Measurements from ENCODE around the gene CBFA2T2.

CBFA2T2 gene

DNA sequence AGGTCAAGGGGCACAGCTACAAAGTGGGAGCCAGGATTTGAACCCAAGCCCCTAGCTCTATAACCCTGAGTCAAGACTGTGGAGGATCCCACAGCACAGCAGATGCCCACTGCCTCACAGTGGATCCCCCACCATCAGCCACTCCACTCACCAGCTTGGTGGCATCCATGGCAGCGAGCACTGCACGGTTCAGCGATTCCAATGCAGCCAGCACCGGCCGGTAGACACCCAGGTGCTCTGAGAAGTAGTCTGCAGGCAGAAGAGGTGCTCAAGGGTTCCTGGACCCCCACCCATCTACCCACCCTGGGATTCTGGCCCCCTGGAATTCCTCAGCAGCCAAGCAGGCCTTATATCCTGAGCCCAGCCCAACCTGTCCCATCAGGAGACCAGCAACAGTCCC is 179.3 kb downstream of the CBFA2T2 start:
- TF ChIP-seq CTCF (IDR thresholded peaks at IDR 0.05; ENCODE audit: borderline replicate concordance, insufficient read depth, low read depth, low read length) = no peak
- H3K4me3 ChIP-seq (ENCODE audit: low read depth, low read length) = no peak overlapping the region

- no peak overlapping the region for H3K4me3 ChIP-seq (ENCODE audit: low read depth, low read length)
- no peak for TF ChIP-seq CTCF (IDR thresholded peaks at IDR 0.05; ENCODE audit: borderline replicate concordance, insufficient read depth, low read depth, low read length)
These were observed 180.2 kb downstream of the CBFA2T2 start for GRCh38 chr20:33669873-33670640.

DNA sequence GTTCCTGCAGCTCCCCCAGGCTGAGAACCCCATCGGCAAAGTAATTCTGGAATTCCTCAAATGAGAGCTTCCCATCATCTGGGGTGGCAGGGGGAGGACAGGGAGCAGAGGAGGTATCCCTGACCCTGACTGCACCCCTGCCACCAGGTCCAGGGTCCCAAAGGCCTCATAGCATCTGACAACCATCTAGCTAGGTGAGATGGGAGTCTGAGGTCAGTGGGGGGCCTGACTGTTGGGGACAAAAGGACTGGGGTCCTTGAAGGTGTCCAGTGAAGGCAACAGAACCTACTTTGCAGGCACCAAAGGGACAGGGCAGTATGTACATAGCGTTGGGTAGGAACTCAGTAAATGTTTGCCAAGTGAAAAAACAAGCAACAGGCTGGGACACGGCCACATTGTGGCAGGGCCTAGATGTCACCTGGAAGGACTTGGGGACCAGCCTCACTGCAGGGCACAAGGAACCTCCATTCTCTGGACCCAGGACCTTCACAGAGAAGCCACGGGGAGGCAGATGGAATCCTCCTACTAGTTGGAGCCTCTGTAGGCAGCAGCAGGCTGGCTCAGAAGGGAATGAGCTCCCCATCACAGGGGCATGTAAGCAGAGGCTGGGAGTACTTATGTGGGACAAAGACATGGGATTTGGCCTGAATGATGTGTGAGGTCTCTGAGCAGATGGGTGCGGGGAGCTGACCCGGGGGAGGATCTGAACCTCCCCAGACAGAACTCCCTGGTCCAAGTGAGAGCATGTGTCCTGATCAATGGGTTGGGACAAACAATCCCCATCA is 181.0 kb downstream of the CBFA2T2 start:
- no peak overlapping the region for H3K4me3 ChIP-seq (ENCODE audit: low read depth, low read length)
- TF ChIP-seq CTCF (IDR thresholded peaks at IDR 0.05; ENCODE audit: borderline replicate concordance, insufficient read depth, low read depth, low read length) = no peak

DNA sequence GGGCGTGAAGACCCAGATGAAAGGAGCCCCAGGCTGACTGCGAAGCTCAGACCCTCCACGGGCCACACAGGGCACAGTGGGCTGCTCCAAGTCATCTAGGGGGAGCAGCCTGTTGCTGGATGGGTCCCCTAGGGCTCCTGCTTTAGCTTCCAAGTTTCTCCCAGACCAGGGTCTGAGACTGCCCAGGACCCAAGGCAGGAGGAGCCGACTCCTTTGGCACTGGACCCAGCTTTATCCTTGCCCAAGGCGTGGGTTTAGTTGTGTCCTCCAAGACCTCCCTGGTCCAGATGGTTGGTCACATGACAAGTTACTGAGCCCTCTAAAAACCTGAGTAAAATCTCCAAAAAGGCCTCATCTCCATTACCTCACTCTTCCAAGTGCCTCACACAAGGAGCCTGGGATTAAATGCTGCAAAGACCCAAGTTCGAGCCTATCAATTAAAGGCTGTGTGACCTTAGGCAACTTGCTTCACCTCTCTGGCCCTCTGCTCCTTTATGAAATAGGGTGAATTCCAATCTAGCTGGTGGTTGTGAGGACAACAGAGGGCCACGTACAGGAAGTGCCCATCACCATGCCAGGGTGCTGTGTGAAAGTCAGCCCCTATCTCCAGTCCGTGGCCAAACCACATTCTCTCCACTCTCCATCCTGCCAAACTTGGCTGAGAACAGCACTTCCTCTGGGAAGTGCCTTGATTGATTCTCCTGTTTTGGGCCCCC is 181.8 kb downstream of the CBFA2T2 start:
- no peak overlapping the region for H3K4me3 ChIP-seq (ENCODE audit: low read depth, low read length)
- TF ChIP-seq CTCF (IDR thresholded peaks at IDR 0.05; ENCODE audit: borderline replicate concordance, insufficient read depth, low read depth, low read length) = no peak

- H3K4me3 ChIP-seq (ENCODE audit: low read depth, low read length) = no peak overlapping the region
- TF ChIP-seq CTCF (IDR thresholded peaks at IDR 0.05; ENCODE audit: borderline replicate concordance, insufficient read depth, low read depth, low read length) = no peak
These were observed 182.7 kb downstream of the CBFA2T2 start for GRCh38 chr20:33672426-33673113.

GRCh38 chr20:33673114-33673409 is 183.2 kb downstream of the CBFA2T2 start:
- TF ChIP-seq CTCF (IDR thresholded peaks at IDR 0.05; ENCODE audit: borderline replicate concordance, insufficient read depth, low read depth, low read length) = no peak
- no peak overlapping the region for H3K4me3 ChIP-seq (ENCODE audit: low read depth, low read length)
